OCI-LY7 (cell line): ENCODE measurements around the gene ARFIP1. TPM values are rescaled to one million over a fixed set of nuclear protein-coding genes. Genes with fewer than 3 reads are reported as not detected.
A peak's percentile ranks its signal among the peaks of the same experiment; 100 is the strongest.

Experiments
- BruUV-seq: library from RNA; stranded (reverse); fragments of 400-500 nt; replicated peaks from 2 replicates; lab custom pipeline; 2021; lab: Mats Ljungman, UMichigan
- CTCF ChIA-PET: fragments of 300-600 bp; sonication (Branson Sonifier 250); formaldehyde crosslinking; loops from one replicate; lab custom pipeline; 2022; ENCODE audit warnings: antibody characterized with exemption; ENCODE audit not compliant: unreplicated experiment; lab: Charles Lee
- POLR2A ChIA-PET: fragments of 300-600 bp; sonication (Branson Sonifier 250); formaldehyde crosslinking; loops from one replicate; lab custom pipeline; 2022; ENCODE audit warnings: antibody characterized with exemption; lab: Charles Lee
- DNase-seq: peaks from one replicate; pipeline ENCODE4 v3.0.0-alpha.2; 2015; ENCODE audit warnings: low spot score
- H2AFZ ChIP-seq: fragments of 200-600 bp; sonication (generic), shearing (Covaris generic); 2 replicates; pipeline ENCODE4 v1.6.1; 2014; ENCODE audit warnings: mild to moderate bottlenecking, antibody characterized with exemption, low read length, moderate library complexity
- H3K27ac ChIP-seq: fragments of 200-600 bp; sonication (generic); 2 replicates; pipeline ENCODE4 v1.5.1; 2014; ENCODE audit warnings: mixed run types, low read depth, mild to moderate bottlenecking, moderate library complexity, low read length, inconsistent platforms; ENCODE audit not compliant: poor library complexity, severe bottlenecking
- H3K36me3 ChIP-seq: fragments of 200-600 bp; sonication (generic); 2 replicates; pipeline ENCODE4 v1.6.1; 2014; ENCODE audit warnings: mild to moderate bottlenecking, antibody characterized with exemption, low read length, moderate library complexity, mixed read lengths; ENCODE audit not compliant: insufficient read depth
- H3K4me1 ChIP-seq: fragments of 200-600 bp; sonication (generic); 2 replicates; pipeline ENCODE4 v1.5.1; 2014; ENCODE audit warnings: mild to moderate bottlenecking, low read length; ENCODE audit not compliant: insufficient read depth, poor library complexity, severe bottlenecking
- H3K4me2 ChIP-seq: fragments of 200-600 bp; sonication (generic); 2 replicates; pipeline ENCODE4 v1.6.1; 2014; ENCODE audit warnings: mild to moderate bottlenecking, low read length
- H3K4me3 ChIP-seq: fragments of 200-600 bp; sonication (generic); 2 replicates; pipeline ENCODE4 v1.5.1; 2014; ENCODE audit warnings: mild to moderate bottlenecking, low read depth, low read length; ENCODE audit not compliant: poor library complexity, severe bottlenecking
- H3K79me2 ChIP-seq: fragments of 200-600 bp; sonication (generic); 2 replicates; pipeline ENCODE4 v1.6.1; 2016; ENCODE audit warnings: low read depth, mild to moderate bottlenecking, low read length, moderate library complexity, mixed read lengths; ENCODE audit not compliant: insufficient read depth
- H3K9me2 ChIP-seq: fragments of 200-600 bp; sonication (generic); 2 replicates; pipeline ENCODE4 v1.6.1; 2016; ENCODE audit warnings: mild to moderate bottlenecking, low read length, mixed read lengths; ENCODE audit not compliant: insufficient read depth
- H3K9me3 ChIP-seq: fragments of 200-600 bp; sonication (generic); 2 replicates; pipeline ENCODE4 v1.6.1; 2014; ENCODE audit warnings: mild to moderate bottlenecking, mixed run types, low read length, mixed read lengths
- H4K20me1 ChIP-seq: fragments of 200-600 bp; sonication (generic); 2 replicates; pipeline ENCODE4 v1.6.1; 2014; ENCODE audit warnings: mild to moderate bottlenecking, antibody characterized with exemption, low read length, moderate library complexity, mixed read lengths; ENCODE audit not compliant: insufficient read depth
- EZH2phosphoT487 ChIP-seq: fragments of 200-600 bp; sonication (generic); IDR thresholded peaks from 2 replicates; pipeline ENCODE4 v1.6.1; 2018; ENCODE audit warnings: low read depth, borderline replicate concordance, mild to moderate bottlenecking, mixed run types, antibody characterized with exemption, low read length, moderate library complexity, mixed read lengths
- intact Hi-C: fragments of 100-400 bp; cut with micrococcal nuclease; formaldehyde crosslinking; loops from one replicate; pipeline ENCODE4 v1.10.0; 2022; ENCODE audit not compliant: unreplicated experiment
- total RNA-seq, 2 experiments: library from RNA; depleted of rRNA in 1 of 2; stranded (reverse); fragments of >200 nt in 1 of 2; shearing (Covaris generic) in 1 of 2; gene quantifications; 2 replicates each; pipeline ENCODE4 v1.2.3, GENCODE V29; 2014 to 2022
- TF ChIP-seq, protein P1 (sequence below): fragments of 200-600 bp; sonication (generic); conservative IDR thresholded peaks from 2 replicates; pipeline ENCODE4 v1.5.1; 2014; ENCODE audit warnings: mild to moderate bottlenecking, antibody characterized with exemption, low read length, moderate library complexity, mixed read lengths

Gene ARFIP1
- total RNA-seq, 2 experiments from 2014 or later, result 27.0 to 29.3 TPM

DNA sequence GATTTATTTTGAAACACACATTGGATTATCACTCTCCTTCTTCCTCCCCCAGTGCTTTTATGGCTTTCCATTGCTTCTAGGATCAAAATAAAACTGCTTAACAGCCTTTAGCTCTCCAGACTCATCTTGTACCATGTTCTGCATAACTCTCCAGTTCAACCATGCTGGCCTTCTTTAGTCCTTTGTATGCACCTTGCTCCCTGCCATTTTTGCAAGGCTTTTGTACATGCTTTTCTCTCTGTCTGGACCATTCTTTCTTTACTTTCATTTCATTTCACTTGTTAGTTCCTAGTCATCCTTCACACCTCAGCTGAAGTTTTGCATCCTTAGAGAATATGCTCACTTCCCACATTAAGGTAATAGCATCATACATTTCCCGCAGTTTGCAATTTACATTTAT, 6.9 kb downstream of the ARFIP1 start:
- Histone ChIP-seq H3K27ac (no peak overlapping the region), H3K4me2 (peak overlapping the region; percentile 54; the same call in 1 of the 2 replicates), H3K9me2 (no peaks in the 10 kb centered on the region), H4K20me1 (0 out of 2 replicates have a peak, but pooled peaks cover 4% of the 10 kb centered on the region), H3K4me1 (peaks cover 37% of the 10 kb centered on the region), H3K79me2 (peaks cover 34% of the 10 kb centered on the region; the same call in 1 of the 2 replicates), H3K36me3 (peaks cover 10% of the 10 kb centered on the region; the same call in 1 of the 2 replicates), H3K9me3 (no peaks in the 10 kb centered on the region), H2AFZ (no peak overlapping the region), H3K4me3 (no peak overlapping the region)
- no TSS peak for BruUV-seq
- intact Hi-C loops, result no loop called here
- POLR2A ChIA-PET, result interaction anchor here (0.8 to 2.3 kb wide), 3 partner anchors 8 to 43 kb away, joined by 3 to 15 read pairs (median 4); no protein-coding TSS in a partner anchor
- CTCF ChIA-PET, result no interaction called here
- DNase-seq, result no peak
- no peak for TF ChIP-seq EZH2phosphoT487
- TF ChIP-seq, protein P1, sequence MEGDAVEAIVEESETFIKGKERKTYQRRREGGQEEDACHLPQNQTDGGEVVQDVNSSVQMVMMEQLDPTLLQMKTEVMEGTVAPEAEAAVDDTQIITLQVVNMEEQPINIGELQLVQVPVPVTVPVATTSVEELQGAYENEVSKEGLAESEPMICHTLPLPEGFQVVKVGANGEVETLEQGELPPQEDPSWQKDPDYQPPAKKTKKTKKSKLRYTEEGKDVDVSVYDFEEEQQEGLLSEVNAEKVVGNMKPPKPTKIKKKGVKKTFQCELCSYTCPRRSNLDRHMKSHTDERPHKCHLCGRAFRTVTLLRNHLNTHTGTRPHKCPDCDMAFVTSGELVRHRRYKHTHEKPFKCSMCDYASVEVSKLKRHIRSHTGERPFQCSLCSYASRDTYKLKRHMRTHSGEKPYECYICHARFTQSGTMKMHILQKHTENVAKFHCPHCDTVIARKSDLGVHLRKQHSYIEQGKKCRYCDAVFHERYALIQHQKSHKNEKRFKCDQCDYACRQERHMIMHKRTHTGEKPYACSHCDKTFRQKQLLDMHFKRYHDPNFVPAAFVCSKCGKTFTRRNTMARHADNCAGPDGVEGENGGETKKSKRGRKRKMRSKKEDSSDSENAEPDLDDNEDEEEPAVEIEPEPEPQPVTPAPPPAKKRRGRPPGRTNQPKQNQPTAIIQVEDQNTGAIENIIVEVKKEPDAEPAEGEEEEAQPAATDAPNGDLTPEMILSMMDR, result no peak

DNA sequence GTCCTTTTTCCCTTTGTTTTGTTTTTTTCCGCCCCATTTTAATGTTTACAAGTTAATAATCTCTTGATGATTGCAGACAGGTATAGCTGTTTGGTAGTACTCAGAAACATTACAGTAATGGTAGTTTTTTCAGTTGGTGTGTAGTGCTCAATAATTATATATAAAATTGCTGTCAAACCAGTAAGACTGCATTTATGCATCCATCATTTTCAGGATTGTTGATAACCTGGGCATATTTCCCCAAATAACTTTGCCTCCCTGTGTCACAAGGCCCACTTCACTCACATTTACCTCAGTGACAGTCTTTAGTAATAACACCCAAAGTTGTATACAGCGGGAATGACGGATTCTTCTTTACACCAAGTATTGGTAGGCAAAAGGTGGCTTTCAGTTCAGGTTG, 16.1 kb downstream of the ARFIP1 start:
- no peak overlapping the region for H2AFZ ChIP-seq
- H4K20me1 ChIP-seq, result no peaks in the 10 kb centered on the region
- H3K4me2 ChIP-seq, result no peak overlapping the region
- intact Hi-C loops, result no loop called here
- no peak overlapping the region for H3K4me3 ChIP-seq
- ChIA-PET POLR2A (interaction anchor here (0.8 kb wide), 1 partner anchor 455 kb away, joined by 3 read pairs; no protein-coding TSS in a partner anchor), CTCF (no interaction called here)
- no peaks in the 10 kb centered on the region for H3K9me3 ChIP-seq
- TF ChIP-seq EZH2phosphoT487, result no peak
- TF ChIP-seq, protein P1, result no peak
- H3K27ac ChIP-seq, result no peak overlapping the region
- peaks cover 30% of the 10 kb centered on the region; the same call in 1 of the 2 replicates for H3K79me2 ChIP-seq
- no peaks in the 10 kb centered on the region for H3K36me3 ChIP-seq
- BruUV-seq, result no TSS peak
- no peaks in the 10 kb centered on the region for H3K4me1 ChIP-seq
- no peak for DNase-seq
- H3K9me2 ChIP-seq, result no peaks in the 10 kb centered on the region

DNA sequence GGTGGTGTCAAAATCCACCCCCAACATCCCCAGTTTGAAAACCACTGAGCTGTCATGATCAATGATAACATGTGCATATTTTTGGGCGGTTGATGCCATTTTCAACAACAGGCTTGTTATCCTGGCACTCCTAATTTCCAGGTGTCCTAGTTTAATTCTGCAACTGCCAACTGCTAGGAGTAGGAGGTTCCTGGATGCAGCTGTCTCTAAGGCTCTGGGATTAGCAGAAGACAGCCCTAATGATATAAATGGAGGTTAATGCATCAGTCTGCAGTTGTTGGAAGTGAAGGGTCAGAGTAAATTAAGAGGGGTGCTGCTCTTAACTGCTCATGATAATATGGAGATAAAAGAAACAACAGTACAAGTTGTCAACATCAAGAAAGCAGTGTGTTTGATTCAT, 23.8 kb downstream of the ARFIP1 start:
- intact Hi-C loops, result no loop called here
- TF ChIP-seq, protein P1, result no peak
- no peak for TF ChIP-seq EZH2phosphoT487
- H4K20me1 ChIP-seq, result peaks cover 4% of the 10 kb centered on the region; the same call in 1 of the 2 replicates
- peaks cover 10% of the 10 kb centered on the region; the same call in 1 of the 2 replicates for H3K36me3 ChIP-seq
- no peaks in the 10 kb centered on the region for H3K9me2 ChIP-seq
- H3K4me1 ChIP-seq, result peaks cover 9% of the 10 kb centered on the region
- no peak overlapping the region for H3K4me3 ChIP-seq
- H2AFZ ChIP-seq, result no peak overlapping the region
- no peak for DNase-seq
- no peak overlapping the region for H3K4me2 ChIP-seq
- no TSS peak for BruUV-seq
- ChIA-PET CTCF (no interaction called here), POLR2A (interaction anchor here (2.6 kb wide), 1 partner anchor 24 kb away, joined by 6 read pairs; the partner anchor contains the start of genes ARFIP1 and TIGD4)
- H3K79me2 ChIP-seq, result peaks cover 22% of the 10 kb centered on the region; the same call in 1 of the 2 replicates
- peaks cover 5% of the 10 kb centered on the region; the same call in 1 of the 2 replicates for H3K9me3 ChIP-seq
- H3K27ac ChIP-seq, result no peak overlapping the region
